ENCODE data around the gene KLHDC1.

KLHDC1 gene

GRCh38 chr14:49767571-49768300, 74.8 kb downstream of the KLHDC1 start, which contains the start of gene KLHDC2:
KLHDC2 (plus strand) TSS chr14:49768153; CDS start chr14:49768469, 316 bp downstream.
- TF ChIP-seq CREB1 (IDR thresholded peaks at IDR 0.05; ENCODE audit: low read depth) (no peak), ZBTB7A (IDR thresholded peaks at IDR 0.05; ENCODE audit: low read depth) (0 out of 2 replicates have a peak, but pooled peaks have one; percentile 23), MAX (IDR thresholded peaks at IDR 0.05) (peak; percentile 55), NFIC (IDR thresholded peaks at IDR 0.05) (no peak), FOXM1 (IDR thresholded peaks at IDR 0.05; ENCODE audit: borderline replicate concordance, low read depth) (no peak), RAD21 (IDR thresholded peaks at IDR 0.05; ENCODE audit: low read depth) (no peak), USF1 (IDR thresholded peaks at IDR 0.05) (peak; percentile 61), EGR1 (IDR thresholded peaks at IDR 0.05) (0 out of 2 replicates have a peak, but pooled peaks have one; percentile 7), TAF1 (IDR thresholded peaks at IDR 0.05; ENCODE audit: low read depth) (peak; percentile 44; the same call in 1 of the 2 replicates), YY1 (IDR thresholded peaks at IDR 0.05; ENCODE audit: low read depth) (0 out of 2 replicates have a peak, but pooled peaks have one; percentile 15), TCF12 (IDR thresholded peaks at IDR 0.05; ENCODE audit: low read depth) (no peak; the same call in 1 of the 2 replicates), EP300 (IDR thresholded peaks at IDR 0.05; ENCODE audit: borderline replicate concordance) (no peak), TEAD4 (IDR thresholded peaks at IDR 0.05) (no peak; the same call in 1 of the 2 replicates), REST (IDR thresholded peaks at IDR 0.05; ENCODE audit: low read depth) (no peak), CEBPB (IDR thresholded peaks at IDR 0.05) (no peak)

GRCh38 chr14:49768301-49769121, 75.6 kb downstream of the KLHDC1 start:
- TF ChIP-seq EP300 (IDR thresholded peaks at IDR 0.05; ENCODE audit: borderline replicate concordance): no peak
- TF ChIP-seq TEAD4 (IDR thresholded peaks at IDR 0.05): no peak; the same call in 1 of the 2 replicates
- no peak for TF ChIP-seq USF1 (IDR thresholded peaks at IDR 0.05)
- peak; percentile 67 for TF ChIP-seq YY1 (IDR thresholded peaks at IDR 0.05; ENCODE audit: low read depth)
- peak; percentile 30; the same call in 1 of the 2 replicates for TF ChIP-seq TAF1 (IDR thresholded peaks at IDR 0.05; ENCODE audit: low read depth)
- no peak for TF ChIP-seq ZBTB7A (IDR thresholded peaks at IDR 0.05; ENCODE audit: low read depth)
- TF ChIP-seq EGR1 (IDR thresholded peaks at IDR 0.05): no peak
- TF ChIP-seq NFIC (IDR thresholded peaks at IDR 0.05): no peak
- no peak; the same call in 1 of the 2 replicates for TF ChIP-seq CREB1 (IDR thresholded peaks at IDR 0.05; ENCODE audit: low read depth)
- peak; percentile 68 for TF ChIP-seq MAX (IDR thresholded peaks at IDR 0.05)
- TF ChIP-seq CEBPB (IDR thresholded peaks at IDR 0.05): no peak

- no peak for TF ChIP-seq YY1 (IDR thresholded peaks at IDR 0.05; ENCODE audit: low read depth)
- no peak for TF ChIP-seq EGR1 (IDR thresholded peaks at IDR 0.05)
- TF ChIP-seq TEAD4 (IDR thresholded peaks at IDR 0.05): no peak
- TF ChIP-seq CEBPB (IDR thresholded peaks at IDR 0.05): no peak
- TF ChIP-seq USF1 (IDR thresholded peaks at IDR 0.05): no peak
- no peak for TF ChIP-seq NFIC (IDR thresholded peaks at IDR 0.05)
- no peak for TF ChIP-seq MAX (IDR thresholded peaks at IDR 0.05)
- TF ChIP-seq CREB1 (IDR thresholded peaks at IDR 0.05; ENCODE audit: low read depth): no peak
- TF ChIP-seq ZBTB7A (IDR thresholded peaks at IDR 0.05; ENCODE audit: low read depth): no peak
- no peak for TF ChIP-seq EP300 (IDR thresholded peaks at IDR 0.05; ENCODE audit: borderline replicate concordance)
- no peak for TF ChIP-seq FOXM1 (IDR thresholded peaks at IDR 0.05; ENCODE audit: borderline replicate concordance, low read depth)
- no peak for TF ChIP-seq RAD21 (IDR thresholded peaks at IDR 0.05; ENCODE audit: low read depth)
- TF ChIP-seq TAF1 (IDR thresholded peaks at IDR 0.05; ENCODE audit: low read depth): no peak
- TF ChIP-seq TCF12 (IDR thresholded peaks at IDR 0.05; ENCODE audit: low read depth): no peak
- no peak for TF ChIP-seq REST (IDR thresholded peaks at IDR 0.05; ENCODE audit: low read depth)
Observed at GRCh38 chr14:49769171-49769570, 76.3 kb downstream of the KLHDC1 start.

All from Ishikawa (cell line).